Epidermal melanocyte (primary cell): Measurements from ENCODE around the gene NRXN3.

Experiments used
- DNase-seq: peaks from one replicate; pipeline ENCODE4 v3.0.0; 2011; ENCODE audit warnings: low spot score; ENCODE audit not compliant: insufficient read length

Gene NRXN3

DNA sequence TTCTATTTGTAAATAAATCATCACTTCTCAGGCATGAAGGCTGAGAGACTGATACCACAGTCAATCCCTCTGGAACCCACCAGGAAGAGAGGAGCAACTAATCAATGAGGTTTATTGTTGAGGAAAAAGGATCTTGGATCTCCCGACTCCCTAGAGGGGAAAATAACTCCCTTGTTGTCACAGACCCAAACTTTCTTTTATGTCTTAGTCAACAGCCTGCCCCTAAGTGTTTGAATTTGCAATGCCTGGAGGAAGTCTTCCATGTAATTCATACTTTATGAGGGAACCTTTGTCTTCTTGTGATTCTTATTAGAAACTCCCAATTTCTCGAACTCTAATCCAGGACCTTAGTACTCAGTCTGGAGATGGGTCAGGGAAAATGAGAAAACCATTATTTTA lies 1235.3 kb downstream of the NRXN3 start:
- DNase-seq = peak; percentile 61

DNA sequence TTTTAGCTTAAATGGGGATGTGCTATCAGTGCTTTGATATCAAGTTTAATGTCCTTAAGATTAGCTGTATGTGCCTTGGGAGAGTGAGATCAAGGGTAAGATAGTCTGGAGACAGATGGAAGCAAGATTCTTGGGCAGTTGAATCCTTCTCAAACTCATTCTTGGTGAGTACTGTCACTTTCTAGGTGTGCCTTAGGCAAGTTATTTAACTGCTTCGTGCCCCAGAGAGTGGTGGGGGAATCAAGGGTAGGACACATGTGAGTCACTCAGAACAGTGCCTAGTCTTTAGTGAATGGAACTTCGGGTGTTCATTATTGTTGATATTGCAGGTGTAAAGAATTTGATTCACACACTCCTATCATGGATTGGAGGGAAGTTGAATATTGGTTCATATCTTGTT lies 1237.4 kb downstream of the NRXN3 start:
- DNase-seq = no peak

GRCh38 chr14:79408696-79409095 lies 1238.5 kb downstream of the NRXN3 start:
- DNase-seq = no peak

DNA sequence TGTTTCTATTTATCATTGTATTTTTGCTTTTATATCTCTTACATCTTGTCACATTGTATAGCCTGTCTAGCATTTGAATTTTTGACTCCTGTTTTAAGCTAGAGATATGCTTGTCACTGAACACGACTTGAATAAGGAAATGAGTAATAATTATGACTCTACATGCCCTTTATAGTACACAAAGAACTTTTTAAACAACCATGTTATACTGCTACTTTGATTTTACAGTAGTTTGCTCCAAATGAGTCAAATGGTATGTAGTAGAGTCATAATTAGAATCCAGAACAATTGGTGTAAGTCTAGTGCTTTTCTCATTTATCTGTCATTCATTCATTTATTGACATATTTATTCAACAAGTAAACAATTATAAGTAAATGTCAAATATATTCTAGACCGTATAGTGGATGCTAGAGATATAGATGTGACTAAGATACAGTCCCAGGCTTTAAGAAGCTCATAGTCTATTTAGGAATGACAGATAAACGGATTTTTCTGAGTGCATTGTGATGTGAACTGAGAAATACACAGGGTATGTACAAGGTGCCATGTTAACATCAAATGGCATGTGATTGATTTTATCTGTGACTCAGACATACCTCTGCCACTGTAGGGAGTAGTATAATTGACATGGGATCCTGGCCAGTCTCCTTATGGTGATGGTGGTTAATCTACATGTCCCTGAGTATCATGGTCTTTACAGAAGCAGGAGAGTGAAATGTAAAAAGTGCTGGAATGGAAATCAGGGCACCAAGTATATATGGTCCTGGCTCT lies 1241.4 kb downstream of the NRXN3 start:
- no peak for DNase-seq

- no peak for DNase-seq
Measured at GRCh38 chr14:79412822-79413221, 1242.6 kb downstream of the NRXN3 start.

DNA sequence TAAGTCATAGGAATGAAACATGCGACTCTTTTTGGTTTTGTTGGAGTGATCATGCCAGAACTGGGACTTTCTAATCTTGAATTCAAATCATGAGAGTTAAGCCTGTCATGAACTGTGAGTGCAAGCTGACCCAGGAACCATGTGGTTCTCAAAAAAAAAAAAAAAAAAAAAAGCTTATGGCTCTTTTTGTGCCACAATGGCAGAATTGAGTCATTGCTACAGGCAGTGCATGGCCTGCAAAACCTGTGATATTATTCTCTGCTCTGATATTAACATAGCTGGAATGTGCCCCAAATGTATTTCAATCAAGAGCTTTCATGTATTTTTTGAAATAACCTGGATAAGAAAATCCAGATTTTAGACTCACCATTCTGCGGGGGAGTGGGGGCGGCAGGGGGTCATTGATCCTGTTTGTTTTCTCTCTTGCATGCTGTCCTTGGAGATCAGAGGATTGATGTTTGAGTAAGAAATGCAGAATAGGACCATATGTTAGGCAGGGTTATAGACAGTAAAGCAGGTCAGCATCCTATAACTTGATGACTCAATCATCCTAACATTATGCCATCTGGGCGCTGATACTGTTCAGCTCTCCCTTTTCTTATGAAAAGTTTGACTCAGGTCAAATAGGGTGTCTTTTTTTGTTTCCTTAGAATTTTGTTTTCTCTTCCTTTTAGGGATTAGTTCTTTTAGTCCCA lies 1243.7 kb downstream of the NRXN3 start:
- no peak for DNase-seq

GRCh38 chr14:79415726-79416125 lies 1245.6 kb downstream of the NRXN3 start:
- DNase-seq = no peak

GRCh38 chr14:79417961-79418360 lies 1247.8 kb downstream of the NRXN3 start:
- DNase-seq = no peak

DNA sequence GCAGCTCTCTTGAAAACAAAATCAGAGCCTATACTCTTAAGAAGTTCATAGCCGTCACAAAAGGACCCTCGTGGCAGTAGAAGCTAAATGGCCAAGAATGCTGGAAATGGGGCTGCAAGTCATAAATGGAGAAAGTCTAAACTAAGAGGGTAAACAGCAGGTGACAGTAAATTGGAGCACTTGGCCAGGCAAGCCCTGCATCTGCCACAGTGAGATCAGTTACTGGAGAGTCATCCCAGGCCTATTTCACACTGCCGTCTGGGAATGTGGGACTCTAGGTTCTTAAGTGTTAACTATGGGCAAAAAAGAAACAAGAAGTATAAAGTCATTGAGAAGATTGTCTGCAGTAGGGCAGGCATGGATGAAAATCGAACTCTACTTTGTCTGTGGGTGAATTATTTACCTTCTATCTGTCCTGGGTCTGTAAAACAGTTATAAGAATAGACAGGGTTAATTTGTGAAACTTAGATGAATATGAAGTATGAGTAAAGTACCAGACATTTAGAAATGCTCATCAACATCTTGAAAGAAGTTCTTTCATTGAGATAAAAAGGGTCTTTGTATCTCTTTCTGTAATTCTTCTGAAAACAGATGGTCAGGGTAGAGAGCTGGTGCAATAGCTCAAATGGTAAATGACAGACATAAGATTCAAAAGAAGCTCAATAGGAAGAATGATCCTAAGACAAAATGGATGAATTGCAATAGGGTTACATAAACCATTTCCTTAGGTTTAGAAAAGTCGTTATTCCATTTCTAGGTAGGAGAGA lies 1248.7 kb downstream of the NRXN3 start:
- DNase-seq = peak; percentile 22

- no peak for DNase-seq
Measured at GRCh38 chr14:79419571-79420327, 1249.6 kb downstream of the NRXN3 start.

DNA sequence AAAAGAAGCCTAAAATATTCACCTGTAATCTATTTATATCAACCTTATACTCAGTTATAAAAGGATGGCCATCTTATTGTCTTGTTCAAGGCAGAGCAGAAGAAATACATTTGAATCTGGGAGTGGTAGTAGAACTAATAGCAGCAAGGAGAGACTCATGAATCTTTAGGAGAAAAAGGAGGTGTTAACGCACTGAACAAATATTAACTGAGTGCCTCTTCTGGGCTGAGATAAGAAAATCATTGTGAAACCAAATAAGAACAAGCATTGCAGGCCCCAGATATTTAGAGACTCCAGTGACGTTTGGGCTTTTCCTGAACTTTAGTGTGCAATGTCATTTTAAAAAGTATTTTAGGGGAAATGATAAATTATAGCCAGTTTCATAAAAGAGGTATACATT lies 1250.6 kb downstream of the NRXN3 start:
- no peak for DNase-seq

DNA sequence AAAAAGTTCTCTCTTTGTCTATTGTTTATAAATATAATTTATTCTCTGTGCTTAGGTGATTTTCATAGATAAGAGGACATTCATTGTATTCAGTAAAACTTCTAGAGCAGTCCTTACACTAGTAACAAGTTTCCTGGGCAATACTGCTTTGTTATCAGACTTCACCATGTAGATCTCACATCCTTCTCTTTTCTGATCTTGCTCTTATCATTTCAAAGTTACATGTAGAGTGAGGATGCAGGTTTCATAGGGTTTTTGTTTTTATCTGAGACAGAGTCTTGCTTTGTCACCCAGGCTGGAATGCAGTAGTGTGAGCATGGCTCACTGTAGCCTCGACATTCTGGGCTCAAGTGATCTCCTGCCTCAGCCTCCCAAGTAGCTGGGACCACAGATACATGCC lies 1251.6 kb downstream of the NRXN3 start:
- DNase-seq = no peak

DNA sequence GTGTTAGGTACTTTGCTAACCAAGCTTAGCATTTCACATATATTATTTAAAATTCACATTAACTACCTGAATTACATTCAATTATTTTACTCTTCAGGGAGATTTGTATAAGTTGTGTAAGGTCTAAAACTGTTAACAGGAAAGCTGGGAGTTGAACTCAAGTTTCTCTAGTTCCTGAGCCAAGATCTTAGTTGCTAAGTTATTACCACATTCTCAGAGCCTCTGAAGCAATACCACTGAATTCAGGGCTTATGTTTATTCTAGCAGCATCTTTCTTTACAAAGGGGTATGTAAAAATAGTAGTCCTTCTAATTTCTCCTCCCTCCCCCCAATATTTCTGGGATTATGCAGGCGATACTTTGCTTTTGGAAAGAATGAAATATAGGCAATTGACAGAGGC lies 1254.3 kb downstream of the NRXN3 start:
- DNase-seq = no peak

GRCh38 chr14:79426103-79426755 lies 1256.1 kb downstream of the NRXN3 start:
- no peak for DNase-seq

GRCh38 chr14:79432640-79433039 lies 1262.5 kb downstream of the NRXN3 start:
- no peak for DNase-seq

GRCh38 chr14:79436335-79436734 lies 1266.2 kb downstream of the NRXN3 start:
- no peak for DNase-seq

DNA sequence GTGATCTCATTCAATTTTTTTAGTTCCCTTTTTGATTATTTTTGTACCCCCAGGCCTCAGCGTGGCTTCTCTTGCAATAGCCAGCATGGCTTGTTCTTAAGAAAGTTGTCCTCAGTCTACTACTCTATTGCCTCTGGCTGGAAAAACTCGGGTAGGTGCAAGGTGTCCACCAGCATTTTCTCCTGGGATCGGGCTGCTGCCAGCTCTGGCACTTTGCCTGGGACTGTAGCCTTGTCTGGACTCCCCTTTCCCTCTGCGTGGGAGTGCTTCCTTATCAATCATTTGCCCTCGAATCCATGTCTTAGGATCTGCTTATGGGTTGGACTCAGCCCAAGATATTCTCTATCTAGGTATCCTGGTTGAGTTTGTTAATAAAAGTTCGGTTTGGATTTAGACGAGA lies 1267.8 kb downstream of the NRXN3 start:
- no peak for DNase-seq

DNA sequence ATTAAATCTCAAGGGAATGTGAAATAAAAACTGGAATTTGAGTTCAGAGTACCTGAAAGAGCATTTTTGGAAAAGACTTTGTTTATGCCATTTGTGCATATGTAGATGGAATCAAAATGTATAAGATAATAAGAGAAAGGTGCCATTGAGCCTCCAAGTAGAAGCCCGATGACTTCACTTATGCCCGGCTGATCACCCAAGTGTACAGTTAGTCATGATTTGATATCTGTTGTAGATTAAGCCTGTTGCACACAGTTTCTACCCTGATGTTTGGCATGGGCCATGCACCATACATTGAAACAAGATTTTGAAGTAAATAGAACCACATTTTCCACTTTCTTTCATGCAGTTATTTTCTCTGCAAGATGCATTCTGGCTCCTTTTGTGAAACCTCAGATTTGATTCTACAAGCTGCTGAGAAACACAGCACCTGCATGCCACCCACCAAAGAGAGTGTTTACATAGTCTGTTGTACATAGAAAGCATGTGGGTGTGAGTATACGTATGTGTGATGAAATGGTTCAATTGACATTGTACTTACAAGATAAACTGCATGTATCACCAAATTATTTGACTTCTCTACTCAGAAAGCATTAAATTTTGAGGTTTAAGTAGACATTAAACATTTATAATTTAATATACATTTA lies 1268.6 kb downstream of the NRXN3 start:
- no peak for DNase-seq

DNA sequence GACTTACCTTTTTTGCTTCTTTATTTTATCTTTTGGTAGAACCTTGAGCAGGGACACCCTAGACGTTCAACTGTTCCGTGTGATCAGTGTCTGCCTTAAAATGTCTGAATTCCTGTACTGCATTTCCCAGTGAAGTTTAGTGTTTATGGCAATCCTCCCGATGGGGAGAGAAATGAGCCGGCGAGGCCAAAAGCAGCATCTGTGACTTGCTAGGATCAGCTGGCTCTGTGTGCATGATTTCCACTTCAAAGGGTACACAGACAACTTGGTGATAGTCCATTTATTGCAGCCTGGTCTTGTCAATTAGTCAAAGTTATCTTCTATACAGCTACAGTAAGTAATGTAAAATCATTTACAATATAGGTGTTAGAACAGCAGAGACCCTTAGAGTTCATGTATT lies 1272.6 kb downstream of the NRXN3 start:
- DNase-seq = no peak

DNA sequence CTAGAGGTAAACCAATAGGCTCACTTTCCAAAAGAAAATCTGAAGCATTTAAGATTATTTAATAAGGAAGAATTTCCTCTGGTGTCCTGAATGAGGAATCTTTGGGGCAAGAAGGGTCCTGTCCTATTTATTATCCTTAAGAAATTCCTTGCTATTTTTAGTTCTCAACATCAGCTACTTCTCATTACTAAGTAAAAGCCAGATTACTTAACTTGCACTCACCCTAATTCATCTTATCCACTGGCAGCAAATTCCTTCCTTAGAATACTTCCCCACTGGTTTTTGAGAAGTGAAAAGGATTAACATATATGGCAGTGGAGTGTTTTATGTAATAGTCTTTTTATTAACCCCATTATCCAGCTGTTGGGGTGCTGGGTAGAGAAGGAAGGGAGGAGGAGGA lies 1273.4 kb downstream of the NRXN3 start:
- no peak for DNase-seq

DNA sequence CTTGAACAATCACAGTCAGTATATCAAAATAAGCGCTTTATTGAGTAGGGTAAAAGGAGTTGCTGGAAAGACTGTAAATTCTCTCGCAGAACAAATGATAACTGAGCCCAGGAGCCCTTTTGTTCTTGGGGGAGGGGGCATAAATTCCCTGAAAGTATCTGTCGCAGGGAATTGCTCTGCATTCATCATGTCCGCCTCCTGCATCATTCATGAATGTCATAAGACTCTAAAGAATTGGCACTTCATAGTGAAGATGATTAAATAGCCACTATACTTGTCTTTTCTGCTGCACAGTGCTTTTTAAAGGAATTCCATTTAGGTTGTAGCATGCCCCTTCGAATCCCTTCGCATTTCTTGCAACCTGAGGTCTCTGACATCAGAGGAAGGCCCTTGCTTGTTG lies 1278.8 kb downstream of the NRXN3 start:
- no peak for DNase-seq
